Measurements from ENCODE around the gene VSTM2L.

The VSTM2L gene

DNA sequence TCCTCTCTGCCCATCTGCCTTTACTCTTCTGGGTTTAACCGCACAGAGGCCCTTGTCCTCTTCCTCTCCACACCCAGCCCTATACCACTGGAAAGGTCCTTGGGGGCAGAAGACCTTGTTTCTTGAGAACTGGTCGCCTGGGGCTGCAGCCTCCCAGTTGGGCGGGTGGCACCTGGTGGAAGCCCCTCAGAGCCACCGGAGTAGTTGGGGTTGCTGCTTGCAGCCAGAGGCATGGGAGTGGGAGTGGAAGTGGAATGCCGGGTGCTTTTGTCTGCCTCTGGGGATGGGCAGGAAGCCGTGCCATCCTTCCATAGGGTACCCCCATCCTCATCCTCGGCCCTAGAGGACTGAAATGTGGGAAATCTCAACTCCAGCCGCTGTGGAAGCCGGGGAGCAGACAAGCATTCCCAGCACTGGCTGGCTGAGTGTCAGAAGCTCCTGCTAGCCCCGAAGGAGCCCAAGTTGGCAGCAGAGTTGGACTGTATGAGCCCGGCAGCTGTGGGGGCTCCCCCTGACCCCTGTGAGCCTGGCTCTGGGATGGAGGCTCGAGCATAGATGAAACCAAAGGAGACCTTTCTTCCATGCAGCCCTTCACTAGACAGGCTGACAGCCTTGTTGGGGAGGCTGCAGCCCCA is 1.2 kb downstream of the VSTM2L start:
- TF ChIP-seq, protein P1, sequence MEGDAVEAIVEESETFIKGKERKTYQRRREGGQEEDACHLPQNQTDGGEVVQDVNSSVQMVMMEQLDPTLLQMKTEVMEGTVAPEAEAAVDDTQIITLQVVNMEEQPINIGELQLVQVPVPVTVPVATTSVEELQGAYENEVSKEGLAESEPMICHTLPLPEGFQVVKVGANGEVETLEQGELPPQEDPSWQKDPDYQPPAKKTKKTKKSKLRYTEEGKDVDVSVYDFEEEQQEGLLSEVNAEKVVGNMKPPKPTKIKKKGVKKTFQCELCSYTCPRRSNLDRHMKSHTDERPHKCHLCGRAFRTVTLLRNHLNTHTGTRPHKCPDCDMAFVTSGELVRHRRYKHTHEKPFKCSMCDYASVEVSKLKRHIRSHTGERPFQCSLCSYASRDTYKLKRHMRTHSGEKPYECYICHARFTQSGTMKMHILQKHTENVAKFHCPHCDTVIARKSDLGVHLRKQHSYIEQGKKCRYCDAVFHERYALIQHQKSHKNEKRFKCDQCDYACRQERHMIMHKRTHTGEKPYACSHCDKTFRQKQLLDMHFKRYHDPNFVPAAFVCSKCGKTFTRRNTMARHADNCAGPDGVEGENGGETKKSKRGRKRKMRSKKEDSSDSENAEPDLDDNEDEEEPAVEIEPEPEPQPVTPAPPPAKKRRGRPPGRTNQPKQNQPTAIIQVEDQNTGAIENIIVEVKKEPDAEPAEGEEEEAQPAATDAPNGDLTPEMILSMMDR (IDR thresholded peaks at IDR 0.05; ENCODE audit: extremely low read depth, missing control alignments), result no peak
- no peak for DNase-seq (ENCODE audit: low spot score)

DNA sequence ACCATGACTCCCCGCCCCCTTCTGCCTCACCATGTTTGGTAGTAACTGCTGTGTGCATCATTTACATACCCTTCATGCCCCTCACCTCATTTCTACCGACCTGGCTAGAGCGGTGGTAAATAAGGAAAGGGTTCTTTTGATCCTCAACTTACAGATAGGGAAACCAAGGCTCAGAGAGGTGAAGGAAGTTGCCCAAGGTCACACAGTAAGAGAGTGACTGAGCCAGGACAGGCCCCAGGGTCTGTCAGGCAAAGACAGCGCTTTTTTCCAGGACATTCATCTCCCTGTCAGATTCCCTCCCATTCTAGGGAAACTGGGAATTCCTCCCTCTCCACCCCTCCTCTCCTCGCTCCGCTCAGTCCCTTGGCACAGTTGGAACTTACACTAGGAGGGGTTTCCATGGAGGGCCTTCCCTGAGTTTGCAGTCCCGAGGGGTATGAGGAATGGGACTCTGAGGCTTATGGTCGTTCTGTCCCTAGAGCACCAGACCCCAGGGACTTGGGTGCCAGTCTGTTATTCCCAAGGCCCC is 2.0 kb downstream of the VSTM2L start:
- DNase-seq (ENCODE audit: low spot score), result no peak
- TF ChIP-seq, protein P1 (IDR thresholded peaks at IDR 0.05; ENCODE audit: extremely low read depth, missing control alignments), result no peak

DNA sequence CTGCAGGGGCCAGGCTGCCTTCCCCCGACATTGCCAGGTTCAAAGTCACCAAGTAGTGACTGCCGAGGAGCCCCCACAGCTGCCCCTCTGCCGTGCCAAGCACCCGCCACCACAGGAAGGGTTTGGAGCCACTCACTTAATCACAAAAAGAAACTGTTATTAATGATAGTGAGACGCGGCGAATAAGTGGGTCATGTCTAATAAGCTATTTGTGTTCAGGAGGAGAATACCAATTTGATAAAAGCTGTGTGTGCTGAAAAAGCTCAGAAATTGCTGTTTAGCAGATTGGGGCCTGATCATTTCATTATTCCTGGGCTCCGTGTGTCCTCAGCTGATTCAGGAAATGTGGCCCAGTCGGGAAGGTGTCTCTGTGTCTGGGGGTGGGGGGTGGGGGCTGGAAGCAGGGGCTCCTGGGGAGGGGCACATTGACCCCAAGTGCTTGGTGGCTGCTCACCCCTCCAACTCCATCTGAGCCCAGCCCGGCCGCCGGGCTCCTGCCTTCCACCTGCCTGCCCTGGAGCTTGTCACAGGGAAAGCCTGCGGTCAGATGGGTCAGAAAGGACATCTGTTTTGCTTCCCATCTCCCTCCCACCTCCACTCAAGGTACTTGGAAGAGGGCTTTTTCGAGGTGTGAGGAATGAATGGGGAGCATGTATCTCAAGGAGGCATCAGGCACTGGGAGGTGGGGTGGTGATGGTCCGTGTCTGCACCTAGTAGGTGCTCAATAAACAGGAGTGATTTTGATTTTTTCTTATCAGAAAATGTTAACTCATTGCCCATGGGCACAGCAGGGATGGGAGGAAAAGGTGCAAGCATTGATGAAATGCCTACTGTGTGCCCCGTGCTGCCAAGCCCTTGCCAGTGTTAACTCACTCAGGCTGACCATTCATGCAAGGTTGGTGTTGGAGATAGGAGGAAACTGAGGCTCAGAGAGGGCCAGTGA is 3.0 kb downstream of the VSTM2L start:
- no peak for DNase-seq (ENCODE audit: low spot score)
- TF ChIP-seq, protein P1 (IDR thresholded peaks at IDR 0.05; ENCODE audit: extremely low read depth, missing control alignments), result no peak

DNA sequence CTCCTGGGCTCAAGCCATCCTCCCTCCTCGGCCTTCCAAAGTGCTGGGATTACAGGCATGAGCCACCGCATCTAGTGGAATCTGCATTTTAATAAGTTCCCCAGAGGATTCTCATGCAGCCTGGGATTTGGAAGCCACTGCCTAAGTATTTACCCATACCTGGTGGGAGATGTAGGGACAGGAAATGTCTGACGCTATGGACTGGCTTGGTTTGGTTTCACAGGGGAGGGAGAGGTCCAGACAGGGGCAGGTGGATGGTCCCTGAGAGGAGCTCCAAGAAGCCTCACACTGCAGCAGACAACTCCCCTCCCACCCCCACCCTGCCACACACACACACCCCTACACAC is 4.4 kb downstream of the VSTM2L start:
- no peak for DNase-seq (ENCODE audit: low spot score)
- TF ChIP-seq, protein P1 (IDR thresholded peaks at IDR 0.05; ENCODE audit: extremely low read depth, missing control alignments), result no peak

DNA sequence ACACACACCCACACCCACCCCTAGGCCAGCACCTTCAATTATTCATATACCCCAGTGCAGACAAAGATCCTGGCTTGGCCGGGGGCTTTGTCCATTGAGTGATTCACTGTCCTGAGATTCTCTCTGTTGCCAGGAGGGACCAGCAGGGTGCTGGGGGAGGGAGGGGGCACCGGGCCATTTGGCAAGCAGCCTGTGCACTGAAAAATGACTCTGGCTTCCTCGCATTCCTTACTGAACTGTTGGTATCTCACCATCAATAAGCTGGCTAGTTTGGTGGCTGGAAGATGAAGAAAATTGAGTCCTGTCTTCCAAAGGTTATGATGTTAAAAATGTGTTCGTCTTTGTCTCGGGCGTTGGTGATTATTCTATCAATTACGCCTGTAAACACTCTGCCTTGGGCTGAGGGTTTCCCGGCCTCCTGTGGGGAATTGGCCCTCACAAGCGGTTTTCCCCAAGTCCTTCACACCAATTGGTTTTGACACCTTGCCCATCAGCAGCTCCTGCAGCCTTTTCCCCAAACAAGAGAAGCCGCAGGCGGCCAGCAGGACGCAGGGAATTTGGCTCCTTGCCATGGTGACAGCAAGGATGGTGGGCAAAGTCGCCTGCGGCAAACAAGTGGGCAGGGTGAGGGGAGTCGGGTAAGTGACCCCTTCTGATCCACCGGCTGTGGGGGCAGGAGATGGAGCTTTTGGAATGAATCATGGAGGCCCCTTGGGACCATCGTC is 4.9 kb downstream of the VSTM2L start:
- TF ChIP-seq, protein P1 (IDR thresholded peaks at IDR 0.05; ENCODE audit: extremely low read depth, missing control alignments), result no peak
- no peak for DNase-seq (ENCODE audit: low spot score)

DNA sequence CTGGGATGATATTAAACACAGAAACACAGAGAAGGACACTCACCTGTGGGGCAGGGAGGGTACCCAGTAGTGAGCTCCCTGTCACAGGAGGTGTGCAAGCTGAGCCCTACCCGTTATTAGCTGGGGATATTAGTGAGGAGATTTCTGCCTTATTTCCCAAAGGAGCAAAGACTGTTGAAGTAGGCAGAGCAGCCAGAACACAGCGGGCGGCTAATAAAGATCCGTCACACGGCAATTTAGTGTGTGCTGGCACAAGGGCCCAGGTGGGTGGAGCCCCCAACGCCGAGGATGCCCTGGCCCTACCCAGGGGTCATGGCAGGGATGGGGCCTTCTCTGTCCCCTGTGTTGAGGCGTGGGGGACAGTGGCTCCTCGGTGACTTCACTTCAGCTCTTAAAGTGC is 8.3 kb downstream of the VSTM2L start:
- DNase-seq (ENCODE audit: low spot score), result no peak
- TF ChIP-seq, protein P1 (IDR thresholded peaks at IDR 0.05; ENCODE audit: extremely low read depth, missing control alignments), result no peak

Measured in GM20000 (cell line).